Keratinocyte (primary cell): ENCODE data around the gene NARS2. TPM values are rescaled to one million over a fixed set of nuclear protein-coding genes. Genes with fewer than 3 reads are reported as not detected.

Source experiments
- DNase-seq: peaks from one replicate; pipeline ENCODE4 v3.0.0-alpha.2; 2011; ENCODE audit warnings: low read depth, missing footprints, low spot score
- FAIRE-seq: peaks from 2 replicates; lab custom pipeline; 2011; peaks lifted over from hg19 to GRCh38; lab: Jason Lieb, UNC
- H2AFZ ChIP-seq: 2 replicates; pipeline ENCODE4 v1.6.0; 2012; ENCODE audit warnings: low read length, control low read depth, inconsistent platforms; ENCODE audit not compliant: control insufficient read depth
- H3K27ac ChIP-seq: 2 replicates; pipeline ENCODE4 v1.5.1; 2011; ENCODE audit warnings: low read length; ENCODE audit not compliant: control insufficient read depth, insufficient read depth
- H3K27me3 ChIP-seq: 3 replicates; pipeline ENCODE4 v1.6.0; 2011; ENCODE audit warnings: low read length; ENCODE audit not compliant: control insufficient read depth, insufficient read depth; ENCODE audit errors: extremely low read depth
- H3K36me3 ChIP-seq, 2 experiments: 2 replicates in 1 of 2; 3 replicates in 1 of 2; pipeline ENCODE4 v1.5.1; 2011; ENCODE audit warnings: low read length in 2 of 2, mild to moderate bottlenecking in 1 of 2; ENCODE audit not compliant: control insufficient read depth in 2 of 2, insufficient read depth in 2 of 2; ENCODE audit errors: extremely low read depth in 1 of 2
- H3K4me1 ChIP-seq: 3 replicates; pipeline ENCODE4 v1.5.1; 2011; ENCODE audit warnings: low read length; ENCODE audit not compliant: control insufficient read depth, insufficient read depth; ENCODE audit errors: extremely low read depth
- H3K4me2 ChIP-seq: 3 replicates; pipeline ENCODE4 v1.6.0; 2011; ENCODE audit warnings: low read depth, low read length; ENCODE audit not compliant: control insufficient read depth, insufficient read depth; ENCODE audit errors: extremely low read depth
- H3K4me3 ChIP-seq, 3 experiments: fragments of 200-600 bp in 1 of 3; sonication (generic) in 1 of 3; 2 replicates in 2 of 3; 3 replicates in 1 of 3; pipeline ENCODE4 v1.5.1; 2011 to 2016; ENCODE audit warnings: low read length in 3 of 3, mild to moderate bottlenecking in 3 of 3, control low read depth in 2 of 3, inconsistent platforms in 1 of 3, low read depth in 1 of 3, mixed read lengths in 1 of 3, mixed run types in 1 of 3, moderate library complexity in 1 of 3; ENCODE audit not compliant: control insufficient read depth in 2 of 3, insufficient read depth in 2 of 3; ENCODE audit errors: extremely low read depth in 1 of 3
- H3K79me2 ChIP-seq: 2 replicates; pipeline ENCODE4 v1.6.0; 2012; ENCODE audit warnings: low read length; ENCODE audit not compliant: control insufficient read depth, insufficient read depth
- H3K9ac ChIP-seq: 3 replicates; pipeline ENCODE4 v1.6.0; 2011; ENCODE audit warnings: low read length; ENCODE audit not compliant: control insufficient read depth, insufficient read depth; ENCODE audit errors: extremely low read depth
- H3K9me1 ChIP-seq: 3 replicates; pipeline ENCODE4 v1.6.0; 2011; ENCODE audit warnings: low read length; ENCODE audit not compliant: control insufficient read depth, insufficient read depth; ENCODE audit errors: extremely low read depth
- H3K9me3 ChIP-seq: 2 replicates; pipeline ENCODE4 v1.5.1; 2012; ENCODE audit warnings: low read depth, low read length; ENCODE audit not compliant: control insufficient read depth
- H4K20me1 ChIP-seq: 3 replicates; pipeline ENCODE4 v1.6.0; 2011; ENCODE audit warnings: low read length; ENCODE audit not compliant: control insufficient read depth, insufficient read depth; ENCODE audit errors: extremely low read depth
- EZH2 ChIP-seq: IDR thresholded peaks from one replicate; pipeline ENCODE4 v1.6.1; 2012; ENCODE audit warnings: inconsistent platforms, mild to moderate bottlenecking, low read length, moderate library complexity
- dilution Hi-C: fragments of 300-500 bp; cut with MboI; formaldehyde crosslinking; loops from one replicate; pipeline ENCODE4 v1.7.0; 2020; ENCODE audit warnings: low sequenced_read_pairs; ENCODE audit not compliant: extremely low pct_ligation_motif_present
- polyA plus RNA-seq, 5 experiments: library from polyadenylated mRNA; depleted of rRNA in 3 of 5; stranded (reverse) in 3 of 5; stranded (forward) in 1 of 5; unstranded in 1 of 5; fragments of >200 nt; gene quantifications; 1 replicate in 1 of 5; 2 replicates in 3 of 5; 3 replicates in 1 of 5; pipeline versions ENCODE4 v1.2.1 to v1.2.3, GENCODE V29; 2011 to 2012; ENCODE audit warnings: missing spikeins in 2 of 5, low read depth in 1 of 5, low replicate concordance in 1 of 5
- TF ChIP-seq, protein P1 (sequence below), 3 experiments: IDR thresholded peaks in 1 of 3; conservative IDR thresholded peaks in 1 of 3; optimal IDR thresholded peaks in 1 of 3; 2 replicates in 2 of 3; 3 replicates in 1 of 3; pipeline versions ENCODE3 to v1.5.1; 2011; ENCODE audit warnings: low read length in 3 of 3, mild to moderate bottlenecking in 3 of 3, moderate library complexity in 2 of 3, control low read depth in 1 of 3, inconsistent platforms in 1 of 3; ENCODE audit not compliant: insufficient read depth in 2 of 3; ENCODE audit errors: extremely low read depth in 1 of 3

NARS2 gene
- polyA plus RNA-seq, 1 donor (not counting 4 experiments of a cell fraction or from before 2014, with no cell fraction given) = 28.8 TPM

DNA sequence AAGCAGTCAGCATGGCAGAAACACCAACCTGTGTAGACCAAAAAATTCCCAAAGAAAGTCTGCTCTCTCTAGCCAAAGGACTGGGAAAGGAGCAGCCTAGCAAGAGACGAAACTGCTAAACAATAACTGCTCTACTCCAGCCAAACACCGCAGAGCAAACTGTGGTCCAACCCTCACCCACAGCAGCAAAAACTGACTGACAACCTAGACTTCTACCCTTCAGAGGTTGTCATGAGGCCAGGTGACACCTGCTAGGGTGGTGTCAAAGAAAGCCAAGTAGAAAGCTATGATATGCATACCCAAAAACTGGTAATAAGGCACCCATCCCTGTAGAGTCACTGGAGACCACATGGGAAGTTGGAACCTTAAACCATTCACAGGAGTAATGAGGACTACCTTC, 168.9 kb downstream of the NARS2 start:
- H3K27ac ChIP-seq = no peak overlapping the region
- H4K20me1 ChIP-seq = no peaks in the 10 kb centered on the region
- dilution Hi-C loops = no loop called here
- H3K36me3 ChIP-seq = no peaks in the 10 kb centered on the region
- H3K4me2 ChIP-seq = no peak overlapping the region
- no peaks in the 10 kb centered on the region for H3K9me1 ChIP-seq
- H3K9ac ChIP-seq = no peak overlapping the region
- no peak for FAIRE-seq
- no peaks in the 10 kb centered on the region for H3K79me2 ChIP-seq
- no peak overlapping the region for H3K4me3 ChIP-seq
- H3K4me1 ChIP-seq = peaks cover 2% of the 10 kb centered on the region
- H2AFZ ChIP-seq = no peak overlapping the region
- H3K9me3 ChIP-seq = no peaks in the 10 kb centered on the region
- no peaks in the 10 kb centered on the region for H3K27me3 ChIP-seq
- DNase-seq = no peak
- no peak for TF ChIP-seq EZH2
- TF ChIP-seq, protein P1, sequence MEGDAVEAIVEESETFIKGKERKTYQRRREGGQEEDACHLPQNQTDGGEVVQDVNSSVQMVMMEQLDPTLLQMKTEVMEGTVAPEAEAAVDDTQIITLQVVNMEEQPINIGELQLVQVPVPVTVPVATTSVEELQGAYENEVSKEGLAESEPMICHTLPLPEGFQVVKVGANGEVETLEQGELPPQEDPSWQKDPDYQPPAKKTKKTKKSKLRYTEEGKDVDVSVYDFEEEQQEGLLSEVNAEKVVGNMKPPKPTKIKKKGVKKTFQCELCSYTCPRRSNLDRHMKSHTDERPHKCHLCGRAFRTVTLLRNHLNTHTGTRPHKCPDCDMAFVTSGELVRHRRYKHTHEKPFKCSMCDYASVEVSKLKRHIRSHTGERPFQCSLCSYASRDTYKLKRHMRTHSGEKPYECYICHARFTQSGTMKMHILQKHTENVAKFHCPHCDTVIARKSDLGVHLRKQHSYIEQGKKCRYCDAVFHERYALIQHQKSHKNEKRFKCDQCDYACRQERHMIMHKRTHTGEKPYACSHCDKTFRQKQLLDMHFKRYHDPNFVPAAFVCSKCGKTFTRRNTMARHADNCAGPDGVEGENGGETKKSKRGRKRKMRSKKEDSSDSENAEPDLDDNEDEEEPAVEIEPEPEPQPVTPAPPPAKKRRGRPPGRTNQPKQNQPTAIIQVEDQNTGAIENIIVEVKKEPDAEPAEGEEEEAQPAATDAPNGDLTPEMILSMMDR (optimal IDR thresholded peaks at IDR 0.05 in 1 of 3, IDR thresholded peaks at IDR 0.05 in 1 of 3, conservative IDR thresholded peaks at IDR 0.05 in 1 of 3; ENCODE audit: extremely low read depth in 1 of 3, insufficient read depth in 2 of 3, low read length in 3 of 3) = no peak

DNA sequence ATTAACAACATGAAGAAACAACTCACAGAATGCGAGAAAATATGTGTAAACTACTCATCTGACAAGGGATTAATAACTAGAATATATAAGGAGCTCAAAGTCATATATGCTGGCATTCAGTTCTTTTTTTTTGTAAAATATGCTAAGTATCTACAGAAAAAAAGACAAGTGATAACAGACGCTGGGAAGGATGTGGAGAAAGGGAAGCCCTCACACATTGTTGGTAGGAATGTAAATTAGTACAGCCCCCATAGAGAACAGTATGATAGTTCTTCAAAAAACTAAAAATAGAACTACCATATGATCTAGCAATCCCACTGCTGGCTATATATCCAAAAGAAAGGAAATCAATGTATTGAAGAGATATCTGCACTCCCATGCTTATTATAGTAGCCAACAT, 170.9 kb downstream of the NARS2 start:
- TF ChIP-seq EZH2 = no peak
- TF ChIP-seq, protein P1 (optimal IDR thresholded peaks at IDR 0.05 in 1 of 3, IDR thresholded peaks at IDR 0.05 in 1 of 3, conservative IDR thresholded peaks at IDR 0.05 in 1 of 3; ENCODE audit: extremely low read depth in 1 of 3, insufficient read depth in 2 of 3, low read length in 3 of 3) = no peak

More for the DNA sequence above, 170.9 kb downstream of the NARS2 start:
- H3K4me2 ChIP-seq = no peak overlapping the region
- no peaks in the 10 kb centered on the region for H3K9me3 ChIP-seq
- H3K9ac ChIP-seq = no peak overlapping the region
- no peaks in the 10 kb centered on the region for H3K27me3 ChIP-seq
- no peaks in the 10 kb centered on the region for H3K36me3 ChIP-seq
- H3K4me1 ChIP-seq = peaks cover 2% of the 10 kb centered on the region
- H2AFZ ChIP-seq = no peak overlapping the region
- dilution Hi-C loops = no loop called here
- no peak overlapping the region for H3K27ac ChIP-seq
- FAIRE-seq (no peak), DNase-seq (no peak)
- H3K4me3 ChIP-seq = no peak overlapping the region
- H4K20me1 ChIP-seq = no peaks in the 10 kb centered on the region
- no peaks in the 10 kb centered on the region for H3K79me2 ChIP-seq
- H3K9me1 ChIP-seq = no peaks in the 10 kb centered on the region
